ENCODE results near the gene GRK5.
A peak's percentile ranks its signal among the peaks of the same experiment; 100 is the strongest.

Gene GRK5

DNA sequence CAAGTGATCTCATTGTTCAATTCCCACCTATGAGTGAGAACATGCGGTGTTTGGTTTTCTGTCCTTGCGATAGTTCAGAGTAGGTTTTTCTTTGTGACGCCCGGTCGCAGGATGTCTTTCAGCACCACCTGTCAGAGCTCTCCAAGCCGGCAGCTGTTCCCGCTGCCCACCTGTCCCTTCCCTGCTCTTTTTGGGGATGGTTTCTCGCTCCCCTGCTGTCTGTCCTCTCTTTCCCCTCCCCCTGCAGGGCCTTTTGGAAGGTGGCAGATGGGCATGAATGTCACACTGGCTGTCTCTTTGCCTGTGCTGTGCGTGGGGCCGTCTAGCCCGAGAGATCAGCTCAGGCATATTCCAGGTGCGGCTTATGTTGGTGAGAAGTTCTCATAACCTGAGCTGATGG, 137.0 kb downstream of the GRK5 start:
- Histone ChIP-seq H3K27ac (peak overlapping the region; percentile 56), H3K36me3 (no peaks in the 10 kb centered on the region; the same call in 1 of the 2 replicates), H3K4me3 (ENCODE audit: low read depth, low read length) (no peak overlapping the region), H3K27me3 (ENCODE audit: insufficient read depth, low read depth, severe bottlenecking) (no peaks in the 10 kb centered on the region), H3K9me3 (ENCODE audit: severe bottlenecking) (no peaks in the 10 kb centered on the region)
- TF ChIP-seq, protein P1, sequence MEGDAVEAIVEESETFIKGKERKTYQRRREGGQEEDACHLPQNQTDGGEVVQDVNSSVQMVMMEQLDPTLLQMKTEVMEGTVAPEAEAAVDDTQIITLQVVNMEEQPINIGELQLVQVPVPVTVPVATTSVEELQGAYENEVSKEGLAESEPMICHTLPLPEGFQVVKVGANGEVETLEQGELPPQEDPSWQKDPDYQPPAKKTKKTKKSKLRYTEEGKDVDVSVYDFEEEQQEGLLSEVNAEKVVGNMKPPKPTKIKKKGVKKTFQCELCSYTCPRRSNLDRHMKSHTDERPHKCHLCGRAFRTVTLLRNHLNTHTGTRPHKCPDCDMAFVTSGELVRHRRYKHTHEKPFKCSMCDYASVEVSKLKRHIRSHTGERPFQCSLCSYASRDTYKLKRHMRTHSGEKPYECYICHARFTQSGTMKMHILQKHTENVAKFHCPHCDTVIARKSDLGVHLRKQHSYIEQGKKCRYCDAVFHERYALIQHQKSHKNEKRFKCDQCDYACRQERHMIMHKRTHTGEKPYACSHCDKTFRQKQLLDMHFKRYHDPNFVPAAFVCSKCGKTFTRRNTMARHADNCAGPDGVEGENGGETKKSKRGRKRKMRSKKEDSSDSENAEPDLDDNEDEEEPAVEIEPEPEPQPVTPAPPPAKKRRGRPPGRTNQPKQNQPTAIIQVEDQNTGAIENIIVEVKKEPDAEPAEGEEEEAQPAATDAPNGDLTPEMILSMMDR (IDR thresholded peaks at IDR 0.05; ENCODE audit: low read depth, low read length): no peak
- DNase-seq: peak; percentile 63

DNA sequence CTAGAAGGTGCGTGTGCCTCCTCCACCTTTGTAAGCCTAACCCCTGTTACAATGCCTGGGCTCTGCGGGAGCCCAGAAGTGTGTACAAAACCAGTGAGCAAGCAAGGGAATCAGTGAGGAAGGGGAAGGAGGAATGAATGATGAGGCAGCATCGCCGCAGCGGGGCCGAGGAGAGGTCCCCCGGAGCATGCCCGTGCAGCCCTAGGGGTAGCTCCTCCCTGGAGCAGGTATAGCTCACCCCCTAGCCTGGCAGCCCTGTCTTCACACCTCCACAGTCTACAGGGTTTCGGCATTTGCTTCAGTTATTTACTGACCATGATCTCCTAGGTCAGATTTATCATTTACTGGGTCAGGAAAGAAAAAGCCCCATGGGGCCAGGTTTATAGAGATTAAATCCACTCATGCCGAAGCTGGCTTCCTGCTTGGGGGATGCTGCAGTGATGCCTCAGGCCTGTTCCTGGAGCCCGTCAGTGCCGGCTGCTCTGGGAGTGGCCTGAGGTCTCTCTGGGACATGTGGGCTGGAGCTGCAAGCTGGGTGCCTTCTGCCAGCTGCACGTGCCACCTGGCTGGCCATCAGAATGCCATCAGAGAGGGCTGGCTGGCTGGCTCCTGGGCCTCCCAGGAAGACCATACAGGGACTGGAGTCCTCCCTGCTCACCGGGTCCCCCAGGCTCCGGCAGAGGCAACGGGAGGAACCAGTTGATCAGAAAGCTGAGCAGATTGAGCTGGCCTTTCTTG, 138.9 kb downstream of the GRK5 start:
- Histone ChIP-seq H3K4me3 (ENCODE audit: low read depth, low read length) (no peak overlapping the region), H3K9me3 (ENCODE audit: severe bottlenecking) (no peaks in the 10 kb centered on the region), H3K36me3 (peaks cover 7% of the 10 kb centered on the region), H3K27me3 (ENCODE audit: insufficient read depth, low read depth, severe bottlenecking) (no peaks in the 10 kb centered on the region), H3K27ac (peak overlapping the region; percentile 37)
- DNase-seq: peak; percentile 76
- TF ChIP-seq, protein P1 (IDR thresholded peaks at IDR 0.05; ENCODE audit: low read depth, low read length): no peak

DNA sequence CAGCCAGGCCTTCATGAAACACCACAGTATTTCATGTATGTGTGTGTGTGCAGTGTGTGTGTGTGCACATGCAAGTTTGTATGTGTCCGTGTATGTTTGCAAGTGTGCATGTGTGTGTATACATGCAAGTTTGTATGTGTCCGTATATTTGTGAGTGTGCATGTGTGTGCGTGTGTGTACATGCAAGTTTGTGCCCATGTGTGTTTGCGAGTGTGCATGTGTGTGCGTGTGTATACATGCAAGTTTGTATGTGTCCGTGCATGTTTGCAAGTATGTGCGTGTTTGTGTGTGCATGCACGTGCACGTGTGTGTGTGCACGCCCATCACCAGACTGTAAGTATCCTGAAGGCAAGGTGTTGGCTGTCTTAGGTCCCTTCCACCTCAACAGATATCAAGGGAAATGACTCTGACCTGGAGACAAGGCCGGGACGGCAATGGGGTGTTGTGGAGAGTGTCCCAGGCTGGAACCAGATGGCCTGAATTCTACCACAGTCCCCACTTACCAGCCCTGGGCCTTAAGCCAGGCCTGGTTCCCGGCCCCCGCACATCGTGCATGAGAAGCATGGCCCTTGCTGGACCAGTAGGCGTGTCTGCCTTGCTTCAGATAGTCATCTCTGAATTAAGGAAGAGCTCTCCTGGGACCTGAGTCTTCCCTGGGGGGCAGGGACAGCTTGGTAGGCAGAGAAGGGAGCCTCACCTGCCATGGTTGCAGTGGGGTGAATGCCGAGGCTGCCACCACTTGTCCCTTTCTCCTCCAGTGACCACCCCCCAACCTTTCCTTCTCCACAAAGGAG, 140.0 kb downstream of the GRK5 start:
- no peak overlapping the region for H3K27ac ChIP-seq
- H3K9me3 ChIP-seq (ENCODE audit: severe bottlenecking): no peaks in the 10 kb centered on the region
- peaks cover 13% of the 10 kb centered on the region for H3K36me3 ChIP-seq
- TF ChIP-seq, protein P1 (IDR thresholded peaks at IDR 0.05; ENCODE audit: low read depth, low read length): no peak
- no peak overlapping the region for H3K4me3 ChIP-seq (ENCODE audit: low read depth, low read length)
- no peak for DNase-seq
- no peaks in the 10 kb centered on the region for H3K27me3 ChIP-seq (ENCODE audit: insufficient read depth, low read depth, severe bottlenecking)

DNA sequence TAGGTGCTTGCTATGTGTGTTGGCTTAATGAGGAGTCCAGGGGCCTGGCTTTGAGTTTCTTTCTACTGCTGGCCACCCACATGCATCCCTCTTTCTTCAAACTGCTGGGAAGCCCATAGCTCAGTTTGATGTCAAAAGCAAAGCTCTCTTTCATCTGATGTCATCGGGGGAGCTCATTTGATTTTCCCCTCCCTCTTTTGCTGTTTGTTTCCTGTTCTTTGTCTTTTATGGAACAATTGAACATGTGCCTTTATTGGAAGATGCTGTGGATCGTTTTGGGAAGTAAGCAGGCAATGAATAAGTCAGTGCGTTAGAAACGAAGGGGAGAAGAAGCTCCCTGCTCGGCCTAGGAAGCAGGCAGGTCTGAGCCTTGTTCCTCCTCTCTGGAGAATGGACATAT, 140.7 kb downstream of the GRK5 start:
- no peak overlapping the region for H3K27ac ChIP-seq
- no peak overlapping the region for H3K4me3 ChIP-seq (ENCODE audit: low read depth, low read length)
- no peak for DNase-seq
- peaks cover 13% of the 10 kb centered on the region for H3K36me3 ChIP-seq
- H3K27me3 ChIP-seq (ENCODE audit: insufficient read depth, low read depth, severe bottlenecking): no peaks in the 10 kb centered on the region
- TF ChIP-seq, protein P1 (IDR thresholded peaks at IDR 0.05; ENCODE audit: low read depth, low read length): no peak
- no peaks in the 10 kb centered on the region for H3K9me3 ChIP-seq (ENCODE audit: severe bottlenecking)

DNA sequence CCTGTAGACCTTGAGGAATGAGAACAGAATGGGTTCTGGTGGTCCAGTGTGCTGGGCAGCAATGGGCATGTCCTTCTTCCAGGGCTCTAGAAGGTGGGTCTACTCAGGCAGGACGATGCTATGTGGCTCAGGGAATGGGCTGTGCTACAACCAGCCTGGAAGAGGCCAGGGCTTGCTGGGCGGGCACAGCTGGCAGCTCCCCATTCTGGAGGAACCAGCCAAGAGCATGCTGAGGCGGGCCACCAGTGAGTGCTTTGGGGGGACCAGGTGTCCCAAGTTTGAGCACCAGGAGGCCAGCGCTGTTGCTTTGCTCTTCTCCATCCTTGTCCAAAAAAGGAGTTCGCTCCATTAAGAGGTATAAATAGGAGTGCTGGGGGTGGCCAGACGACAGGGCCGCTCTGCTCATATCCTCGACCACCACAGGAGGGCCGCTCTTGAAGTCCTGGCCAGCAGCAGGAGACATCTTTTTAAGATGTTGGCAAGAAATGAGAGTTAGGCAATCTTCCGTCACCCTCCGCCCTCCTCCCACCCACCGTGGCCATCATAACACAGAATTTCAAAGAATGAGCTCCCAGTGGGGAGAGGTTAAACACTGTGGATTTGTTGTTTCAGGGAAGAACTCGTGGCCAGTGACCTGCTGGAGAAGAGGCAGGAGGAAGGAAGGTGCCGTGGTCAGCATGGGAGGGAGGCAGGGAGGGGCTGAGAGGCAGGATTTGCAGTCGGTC, 141.3 kb downstream of the GRK5 start:
- TF ChIP-seq, protein P1 (IDR thresholded peaks at IDR 0.05; ENCODE audit: low read depth, low read length): no peak
- H3K27me3 ChIP-seq (ENCODE audit: insufficient read depth, low read depth, severe bottlenecking): no peaks in the 10 kb centered on the region
- no peak overlapping the region for H3K27ac ChIP-seq
- H3K9me3 ChIP-seq (ENCODE audit: severe bottlenecking): no peaks in the 10 kb centered on the region
- DNase-seq: no peak
- H3K36me3 ChIP-seq: peaks cover 13% of the 10 kb centered on the region
- no peak overlapping the region for H3K4me3 ChIP-seq (ENCODE audit: low read depth, low read length)
